ENCODE measurements around the gene SMURF2. TPM values are rescaled to one million over a fixed set of nuclear protein-coding genes. Genes with fewer than 3 reads are reported as not detected.

The SMURF2 gene
- total and polyA plus RNA-seq, 10 of the 15 experiments (the other 5 are each of a cell fraction or from before 2014, with no cell fraction given), result 2.8 to 13.4 (median 7.5) TPM

GRCh38 chr17:64564098-64564497 is 98.0 kb downstream of the SMURF2 start:
- intact Hi-C loops (cut with micrococcal nuclease; ENCODE audit: unreplicated experiment) (no loop called here), in situ Hi-C loops (cut with MboI) (no loop called here)
- FAIRE-seq (no peak), ATAC-seq (no peak), DNase-seq (ENCODE audit: low read depth, low spot score) (no peak)
- Histone ChIP-seq H3K4me1 (ENCODE audit: control insufficient read depth, insufficient read depth, low read length) (no peaks in the 10 kb centered on the region), H3K4me2 (ENCODE audit: control insufficient read depth, insufficient read depth) (no peak overlapping the region), H3K9ac (ENCODE audit: control insufficient read depth, insufficient read depth, low read length) (no peak overlapping the region), H4K20me1 (ENCODE audit: control insufficient read depth, insufficient read depth) (no peaks in the 10 kb centered on the region), H2AFZ (ENCODE audit: control insufficient read depth, low read depth, low read length) (no peak overlapping the region), H3K36me3 (ENCODE audit: control insufficient read depth in 2 of 2, insufficient read depth in 2 of 2, low read length in 1 of 2) (peaks cover 0 to 3% of the 10 kb centered on the region in 2 experiments; a peak in 1 of 4 replicates), H3K79me2 (ENCODE audit: control insufficient read depth, insufficient read depth, low read length) (no peaks in the 10 kb centered on the region), H3K9me3 (replicated peaks; ENCODE audit: control insufficient read depth, insufficient read depth, low read length) (no peaks in the 10 kb centered on the region), H3K4me3 (no peak overlapping the region), H3K27ac (ENCODE audit: control insufficient read depth, insufficient read depth) (no peak overlapping the region), H3K27me3 (replicated peaks in 1 of 2; ENCODE audit: control insufficient read depth in 2 of 2, insufficient read depth in 2 of 2, low read length in 1 of 2) (no peaks in the 10 kb centered on the region)
- SMC1A ChIA-PET (ENCODE audit: uncharacterized antibody, unreplicated experiment), result interaction anchor here (1.0 kb wide), 1 partner anchor 10 kb away, joined by 3 read pairs; no protein-coding TSS in a partner anchor
- CTCF ChIA-PET, result interaction anchor here (1.4 kb wide), 1 partner anchor 11 kb away, joined by 5 read pairs; no protein-coding TSS in a partner anchor
- RAD21 ChIA-PET (ENCODE audit: unreplicated experiment), result no interaction called here
- POLR2A ChIA-PET, result no interaction called here
- BruUV-seq (replicated peaks), result no TSS peak
- WGBS (ENCODE audit: insufficient coverage, insufficient replicate concordance, low lambda C conversion rate, missing lambda C conversion rate), result 95% methylated on average over 1 of the region's 1 CpG
- TF ChIP-seq PAX5 (IDR thresholded peaks at IDR 0.05; ENCODE audit: borderline replicate concordance, low read depth, low read length) (no peak), ZSCAN29 (IDR thresholded peaks at IDR 0.05) (no peak), CEBPZ (IDR thresholded peaks at IDR 0.05; ENCODE audit: low read depth, low read length) (no peak), NR2F1 (conservative IDR thresholded peaks at IDR 0.05) (no peak), IRF5 (IDR thresholded peaks at IDR 0.05; ENCODE audit: borderline replicate concordance) (no peak), ZBTB40 (IDR thresholded peaks at IDR 0.05; ENCODE audit: borderline replicate concordance) (no peak), CTCF (IDR thresholded peaks at IDR 0.05 in 2 of 3, conservative IDR thresholded peaks at IDR 0.05 in 1 of 3; ENCODE audit: control insufficient read depth in 2 of 3, extremely low read depth in 1 of 3, insufficient read depth in 1 of 3, low read depth in 3 of 3, low read length in 3 of 3) (no peak), SKIL (IDR thresholded peaks at IDR 0.05; ENCODE audit: low read depth, poor library complexity, severe bottlenecking) (no peak), MYC (IDR thresholded peaks at IDR 0.05; ENCODE audit: insufficient read depth, insufficient read length, insufficient replicate concordance, low read length, severe bottlenecking) (no peak), HDAC2 (IDR thresholded peaks at IDR 0.05) (no peak)
